HFF-Myc (cell line): ENCODE measurements around the gene BDH1.

Experiments used
- DNase-seq: peaks from one replicate; pipeline ENCODE4 v3.0.0-alpha.2; 2011; ENCODE audit warnings: low read depth; ENCODE audit errors: extremely low read depth
- H3K4me3 ChIP-seq: replicated peaks from 2 replicates; pipeline ENCODE4 v1.5.1; 2011; ENCODE audit warnings: low read depth, mild to moderate bottlenecking, control low read depth, low read length
- CTCF ChIP-seq: IDR thresholded peaks from 2 replicates; pipeline ENCODE4 v1.5.1; 2012; ENCODE audit warnings: mild to moderate bottlenecking, low read depth, low read length, control low read depth; ENCODE audit errors: missing control alignments

Gene BDH1

GRCh38 chr3:197465996-197466549 is 89.7 kb downstream of the BDH1 start:
- DNase-seq, result peak; percentile 70
- H3K4me3 ChIP-seq, result no peak overlapping the region
- no peak for TF ChIP-seq CTCF

- no peak for TF ChIP-seq CTCF
- no peak for DNase-seq
- H3K4me3 ChIP-seq, result no peak overlapping the region
These were observed 90.4 kb downstream of the BDH1 start for GRCh38 chr3:197465197-197465995.

GRCh38 chr3:197464794-197465193 is 91.0 kb downstream of the BDH1 start:
- no peak for TF ChIP-seq CTCF
- no peak overlapping the region for H3K4me3 ChIP-seq
- DNase-seq, result no peak

GRCh38 chr3:197463279-197463678 is 92.5 kb downstream of the BDH1 start:
- DNase-seq, result no peak
- TF ChIP-seq CTCF, result no peak
- no peak overlapping the region for H3K4me3 ChIP-seq

GRCh38 chr3:197462808-197463207 is 93.0 kb downstream of the BDH1 start:
- TF ChIP-seq CTCF, result no peak
- no peak overlapping the region for H3K4me3 ChIP-seq
- DNase-seq, result no peak

GRCh38 chr3:197460639-197461038 is 95.1 kb downstream of the BDH1 start:
- no peak for DNase-seq
- no peak overlapping the region for H3K4me3 ChIP-seq
- TF ChIP-seq CTCF, result no peak
